IPS DF 4.7 (cell line): ENCODE measurements around the gene CLSTN2.

ENCODE experiments used
- DNase-seq: peaks from one replicate; pipeline ENCODE4 v3.0.0-alpha.2; 2013; ENCODE audit warnings: low spot score; ENCODE audit errors: extremely low read depth

The CLSTN2 gene

DNA sequence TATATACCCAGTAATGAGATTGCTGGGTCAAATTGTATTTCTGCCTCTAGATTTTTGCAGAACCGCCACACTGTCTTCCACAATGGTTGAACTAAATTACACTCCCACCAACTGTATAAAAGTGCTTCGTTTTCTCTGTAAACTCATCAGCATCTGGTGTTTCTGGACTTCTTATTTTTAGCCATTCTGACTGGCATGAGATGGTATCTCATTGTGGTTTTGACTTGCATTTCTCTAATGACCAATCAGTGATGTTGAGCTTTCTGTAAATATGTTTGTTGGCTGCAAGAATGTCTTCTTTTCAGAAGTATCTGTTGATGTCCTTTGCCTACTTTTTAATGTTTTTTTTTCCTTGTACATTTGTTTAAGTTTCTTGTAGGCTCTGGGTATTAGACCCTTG lies 560.0 kb downstream of the CLSTN2 start:
- no peak for DNase-seq

DNA sequence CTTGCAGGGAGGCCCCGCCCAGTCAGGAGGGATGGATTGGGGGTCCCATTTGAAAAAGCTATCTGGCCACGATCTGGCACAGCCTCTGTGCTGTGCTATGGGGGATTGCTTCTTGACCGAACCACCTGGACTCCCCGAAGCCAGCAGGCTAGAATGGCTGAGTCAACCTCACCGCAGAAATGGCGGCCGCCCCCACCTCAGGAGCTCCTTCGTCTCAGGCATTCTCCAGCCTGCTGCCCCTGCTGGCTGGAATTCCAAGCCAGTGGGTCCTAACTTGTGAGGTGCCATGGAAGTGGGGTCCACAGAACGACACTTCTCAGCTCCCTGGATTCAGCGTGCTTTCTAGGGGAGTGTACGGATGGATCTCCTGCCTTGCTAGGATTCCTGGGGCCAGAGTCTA lies 562.3 kb downstream of the CLSTN2 start:
- DNase-seq, result no peak

DNA sequence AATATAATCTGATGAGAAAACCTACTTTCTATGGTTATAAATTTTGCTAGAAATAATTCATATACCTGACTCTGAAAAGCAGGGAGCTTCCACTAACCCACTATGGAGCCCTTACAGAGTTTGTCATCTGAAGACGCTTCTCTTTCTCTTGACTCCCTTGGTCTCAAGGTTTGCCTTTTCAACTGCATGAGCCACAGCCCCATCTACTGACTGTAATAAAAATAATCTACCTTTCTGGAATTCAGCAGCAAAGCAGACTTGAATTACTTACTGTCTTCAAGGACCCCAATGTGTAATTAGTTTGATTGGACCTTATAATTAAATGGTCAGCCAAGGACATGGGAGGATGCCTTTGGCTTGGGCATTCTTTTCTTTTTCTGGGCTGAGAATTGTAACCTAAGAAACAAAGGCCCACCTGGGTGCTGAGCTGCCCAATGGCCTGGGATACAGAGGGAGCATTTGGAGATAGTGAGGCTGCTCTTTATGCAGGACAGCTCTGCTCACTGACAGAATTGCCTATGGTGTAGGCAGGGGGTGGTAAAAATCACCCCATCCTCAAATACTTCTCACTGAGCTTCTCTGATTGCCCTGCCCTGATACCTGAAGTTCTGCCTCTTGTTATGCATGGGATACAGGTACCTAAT lies 564.3 kb downstream of the CLSTN2 start:
- no peak for DNase-seq

DNA sequence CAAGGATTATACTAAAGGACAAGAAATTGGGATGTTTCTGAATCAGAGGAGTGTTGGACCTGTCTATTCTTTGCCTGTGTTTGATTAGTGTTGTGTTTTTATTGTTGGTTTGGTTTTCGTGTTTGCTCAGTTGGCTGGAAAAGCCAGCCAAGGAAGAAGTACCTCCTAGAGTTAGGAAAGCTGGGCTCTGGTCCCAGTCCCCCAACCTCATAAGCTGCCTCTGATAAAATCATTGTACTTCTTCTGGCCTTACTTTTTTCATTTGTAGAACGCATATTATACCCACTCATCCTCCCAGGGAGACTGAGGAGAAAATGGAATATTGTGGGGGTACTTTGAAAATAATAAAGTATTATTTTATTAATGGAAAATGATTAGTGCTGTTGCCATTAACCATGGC lies 565.5 kb downstream of the CLSTN2 start:
- DNase-seq, result no peak

DNA sequence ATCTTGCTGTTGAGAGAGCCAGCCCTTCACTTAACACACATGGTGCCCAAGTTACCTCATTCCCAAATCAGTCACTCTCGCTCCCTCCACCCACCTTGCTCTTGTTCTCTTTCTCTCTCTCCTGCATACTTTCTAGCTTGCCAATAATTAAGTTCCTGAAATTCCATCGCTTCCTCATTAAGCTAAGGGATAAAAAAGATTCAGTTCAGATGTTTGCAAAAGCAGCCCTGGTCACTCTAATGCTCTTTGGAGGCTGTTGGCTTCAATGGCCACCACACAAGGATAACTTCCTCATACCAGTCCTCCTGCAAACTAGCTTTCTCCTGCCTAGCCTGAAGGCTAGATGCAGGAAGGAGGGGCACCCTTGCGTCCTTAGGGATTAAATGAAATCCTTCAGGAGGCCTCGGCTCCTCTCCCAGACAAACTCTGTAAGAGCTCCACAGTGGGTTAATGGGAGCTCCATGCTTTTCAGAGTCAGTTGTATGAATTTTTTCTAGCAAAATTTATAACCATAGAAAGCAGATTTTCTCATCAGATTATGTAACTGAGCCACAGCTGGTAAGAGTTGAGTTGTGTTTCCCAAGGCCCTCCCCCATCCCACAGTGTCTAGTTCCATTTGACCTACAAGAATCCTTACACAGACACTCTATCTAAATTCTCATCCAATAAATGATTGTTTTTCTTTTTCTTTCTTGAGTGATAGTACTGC lies 566.2 kb downstream of the CLSTN2 start:
- DNase-seq, result no peak

DNA sequence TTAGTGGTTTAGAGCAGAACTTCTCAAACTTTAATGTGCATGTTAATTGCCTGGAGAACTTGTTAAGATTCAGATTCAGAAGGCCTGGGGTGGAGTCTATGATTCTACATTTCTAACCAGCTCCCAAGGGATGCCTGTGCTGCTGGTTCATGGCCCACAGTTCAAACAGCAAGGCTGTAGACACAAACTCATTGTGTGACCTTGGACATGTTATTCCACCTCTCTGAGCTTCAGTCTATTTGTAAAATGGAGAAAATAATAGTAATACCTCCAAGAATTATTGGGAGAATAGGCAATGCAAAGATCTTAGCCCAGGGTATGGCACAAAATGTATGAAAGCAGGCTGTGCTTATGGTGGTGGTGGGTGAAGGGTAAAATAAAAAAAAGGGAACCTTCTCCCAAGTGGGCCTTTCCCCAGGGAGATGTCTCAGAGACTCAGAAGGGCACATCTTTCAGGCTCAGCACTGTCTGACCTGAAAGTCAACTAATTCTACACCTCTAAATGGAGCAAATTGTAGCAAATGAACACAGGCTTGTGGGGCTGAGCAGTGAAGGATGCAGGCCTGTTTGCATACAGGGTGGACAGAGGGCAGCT lies 566.9 kb downstream of the CLSTN2 start:
- DNase-seq, result no peak

DNA sequence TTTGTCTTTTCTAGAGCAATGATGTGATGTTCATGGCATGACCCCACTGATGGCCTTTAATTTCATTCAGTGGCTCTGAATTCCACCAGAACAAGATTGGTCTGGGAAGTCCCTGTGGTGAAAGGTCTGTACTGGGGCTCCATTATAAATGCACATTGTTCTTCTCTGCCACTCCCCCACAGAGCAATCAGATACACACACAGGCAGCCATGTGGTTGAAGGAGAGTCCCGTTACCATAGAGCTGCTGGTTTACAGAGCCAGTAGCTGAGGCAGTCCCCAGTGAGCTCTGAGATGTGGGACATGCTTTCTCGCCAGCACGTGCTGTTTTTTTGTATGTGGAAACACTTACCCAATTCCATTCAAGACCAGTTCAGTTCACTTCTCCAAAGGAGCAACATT lies 570.2 kb downstream of the CLSTN2 start:
- no peak for DNase-seq

DNA sequence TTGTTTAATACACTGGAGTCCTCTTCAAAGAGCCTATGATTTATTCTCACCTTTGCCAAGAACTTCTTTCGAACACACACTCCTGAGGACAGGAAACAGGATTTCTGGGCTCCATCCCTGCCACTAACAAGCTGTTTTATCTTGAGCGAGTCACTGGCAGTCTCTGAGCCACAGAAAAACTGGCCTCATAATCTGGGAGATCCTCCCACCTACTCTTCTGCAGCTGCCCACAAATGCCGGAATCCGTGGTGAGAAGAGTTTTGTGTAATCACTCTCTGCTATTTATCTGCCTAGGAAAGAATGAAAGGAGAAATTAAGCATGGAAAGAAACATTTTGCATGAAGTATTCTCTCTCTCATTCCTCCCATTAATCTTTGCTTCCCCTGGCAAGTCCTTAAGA lies 570.9 kb downstream of the CLSTN2 start:
- DNase-seq, result no peak

DNA sequence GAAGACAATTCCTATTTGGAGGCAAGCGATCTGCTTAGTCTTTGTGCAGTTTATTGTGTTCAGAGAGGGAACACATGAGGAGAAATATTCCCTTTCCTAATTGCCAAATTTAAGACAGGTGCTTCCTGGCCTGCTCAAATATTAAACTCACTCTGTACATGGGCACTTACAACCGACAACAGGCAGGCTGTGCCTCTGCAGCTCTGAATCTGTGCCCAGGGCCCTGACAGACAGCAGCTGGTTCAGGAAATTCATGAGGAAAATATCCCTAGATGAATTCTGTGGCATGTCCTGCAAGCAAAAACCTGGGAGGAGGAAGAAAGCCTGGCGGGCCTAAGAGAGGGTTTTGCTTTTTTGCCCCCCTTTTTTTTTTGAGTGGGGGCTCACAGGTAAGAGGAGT lies 573.6 kb downstream of the CLSTN2 start:
- no peak for DNase-seq

DNA sequence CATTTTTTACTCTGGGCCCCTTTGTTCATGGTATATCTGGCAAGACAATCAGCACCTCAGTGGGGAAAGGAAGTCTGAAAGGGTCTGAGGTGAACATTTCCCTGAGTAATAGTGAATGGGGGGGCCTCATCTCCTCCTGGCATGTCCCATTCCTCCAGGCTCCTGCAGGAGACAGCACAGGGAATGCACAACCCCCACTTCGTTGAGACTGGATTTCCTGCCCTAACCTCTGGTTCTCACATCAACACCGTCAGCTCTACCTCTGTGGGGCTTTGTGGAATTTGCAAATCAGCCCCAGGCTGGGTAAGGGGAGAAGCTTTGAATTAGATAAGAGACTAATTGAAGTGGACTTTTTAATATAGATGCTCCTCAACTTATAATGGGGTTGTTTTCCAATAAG lies 574.5 kb downstream of the CLSTN2 start:
- no peak for DNase-seq

DNA sequence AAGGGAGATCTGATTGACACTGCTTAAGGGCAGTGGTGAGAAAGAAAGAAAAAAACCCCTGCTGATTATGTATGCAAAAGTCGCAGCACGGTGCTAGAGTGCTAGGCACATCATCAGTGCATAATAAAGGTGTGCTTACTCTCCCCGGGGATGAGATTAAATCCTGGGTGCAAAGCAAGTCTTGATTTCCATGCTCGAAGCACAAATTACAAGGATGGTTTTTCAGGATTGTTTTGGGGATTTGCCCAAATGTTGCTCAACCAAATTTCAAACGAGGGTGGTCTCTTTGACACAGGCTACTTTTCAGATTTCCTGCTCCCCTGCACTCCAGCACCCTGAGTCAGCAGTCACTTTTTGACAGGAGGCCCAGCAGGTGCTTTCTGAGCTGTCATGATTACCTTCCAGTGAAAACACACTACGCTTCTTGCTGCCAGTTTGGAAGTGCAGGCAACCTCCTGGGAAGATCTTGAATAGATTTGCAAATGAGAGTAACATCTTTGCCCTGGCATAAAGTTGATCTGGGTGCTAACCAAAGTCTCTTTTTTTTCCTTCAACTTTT lies 575.4 kb downstream of the CLSTN2 start:
- no peak for DNase-seq

DNA sequence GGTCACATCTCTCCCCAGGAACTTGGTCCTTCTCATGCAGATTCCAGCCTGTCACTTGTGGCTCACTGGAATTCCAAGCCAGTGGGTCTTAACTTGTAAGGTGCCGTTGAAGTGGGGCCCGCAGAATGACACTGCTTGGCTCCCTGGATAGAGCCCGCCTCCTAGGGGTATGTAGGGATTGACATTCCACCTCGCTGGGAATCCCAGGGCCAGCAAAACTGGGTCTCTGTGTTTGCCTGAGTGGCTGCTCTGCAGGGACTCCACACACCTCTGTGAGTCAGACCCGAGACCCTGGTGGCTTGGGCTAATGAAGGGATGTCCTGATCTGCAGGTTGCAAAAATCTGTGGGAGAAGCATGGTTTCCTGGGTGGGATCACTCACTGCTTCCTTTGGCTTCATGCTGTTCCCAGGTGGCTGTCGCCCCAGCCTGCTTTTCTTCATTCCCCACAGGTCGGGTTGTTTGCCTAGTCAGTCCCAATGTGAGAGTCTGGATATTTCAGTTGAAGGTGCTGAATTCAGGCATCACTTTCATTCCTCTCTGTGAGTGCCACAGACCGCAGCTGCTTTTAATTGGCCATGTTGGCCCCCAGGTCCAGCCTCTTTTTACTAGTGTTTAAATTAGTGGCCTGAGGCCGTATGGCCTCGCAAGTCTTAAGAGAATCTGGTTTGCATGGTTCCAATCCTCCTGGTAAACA lies 586.9 kb downstream of the CLSTN2 start:
- DNase-seq, result no peak

DNA sequence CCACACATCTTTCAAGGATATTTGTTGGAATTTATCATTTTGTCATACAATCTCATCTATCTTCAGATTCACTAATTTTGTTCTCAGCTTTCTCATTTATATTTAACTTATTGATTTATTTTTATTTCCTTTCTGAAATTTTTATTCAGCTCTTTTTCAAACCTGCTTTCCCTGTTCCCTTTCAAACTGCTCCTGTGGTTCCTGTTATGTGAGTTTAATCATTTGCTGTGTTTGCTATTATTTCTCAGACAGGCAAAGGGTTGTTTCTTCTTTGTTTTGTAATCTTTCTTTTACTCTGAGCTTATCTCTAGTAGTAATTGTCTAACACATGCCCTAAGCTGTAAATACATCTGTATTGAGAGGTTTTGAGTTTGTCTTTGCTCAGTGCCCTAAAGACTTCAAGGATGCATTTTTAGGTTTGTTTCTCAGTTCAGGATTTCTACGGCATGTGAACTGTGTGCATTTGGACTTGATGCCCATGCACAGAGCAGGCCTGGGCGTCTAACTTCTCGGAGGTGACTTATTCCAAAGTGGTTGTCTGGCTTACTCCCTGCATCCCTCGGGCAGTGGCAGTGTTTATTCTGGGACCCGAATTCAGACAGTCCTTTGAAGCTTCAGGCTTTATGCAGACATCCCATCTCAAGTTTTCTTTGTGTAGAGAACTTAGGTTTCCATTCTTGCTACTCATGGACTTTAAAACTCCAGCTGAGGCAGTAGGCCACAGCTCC lies 587.8 kb downstream of the CLSTN2 start:
- no peak for DNase-seq

DNA sequence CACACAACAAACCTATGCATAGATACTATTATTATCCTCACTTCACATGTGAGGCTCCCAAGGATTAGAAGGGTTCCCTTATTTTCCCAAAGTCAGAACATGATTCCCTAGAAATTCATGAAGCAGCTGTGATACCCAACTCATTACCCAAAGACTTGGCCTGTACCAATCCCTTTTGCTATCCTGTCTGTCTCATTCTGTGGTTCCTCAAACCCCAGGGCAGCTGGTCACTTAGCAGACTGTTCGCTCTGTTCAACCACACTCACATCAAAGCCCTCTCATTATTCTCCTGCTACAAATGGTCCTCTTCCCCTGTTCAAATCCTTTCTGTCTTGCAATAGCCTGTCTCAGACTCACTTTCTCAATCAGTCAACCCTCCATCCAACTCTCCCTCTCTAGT lies 588.6 kb downstream of the CLSTN2 start:
- no peak for DNase-seq

DNA sequence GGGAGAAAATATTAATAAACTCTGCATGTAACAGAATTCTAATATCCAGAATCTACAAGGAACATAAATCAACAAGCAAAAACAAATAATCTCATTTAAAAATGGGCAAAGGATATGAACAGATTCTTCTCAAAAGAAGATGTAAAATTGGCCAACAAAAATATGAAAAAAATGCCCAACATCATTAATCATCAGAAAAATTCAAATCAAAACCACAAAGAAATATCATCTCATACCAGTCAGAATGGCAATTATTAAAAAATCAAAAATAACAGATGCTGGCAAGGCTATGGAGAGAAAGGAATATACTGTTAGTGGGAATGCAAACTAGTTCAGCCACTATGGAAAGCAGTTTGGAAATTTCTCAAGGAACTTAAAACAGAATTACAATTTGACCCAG lies 592.2 kb downstream of the CLSTN2 start:
- no peak for DNase-seq

DNA sequence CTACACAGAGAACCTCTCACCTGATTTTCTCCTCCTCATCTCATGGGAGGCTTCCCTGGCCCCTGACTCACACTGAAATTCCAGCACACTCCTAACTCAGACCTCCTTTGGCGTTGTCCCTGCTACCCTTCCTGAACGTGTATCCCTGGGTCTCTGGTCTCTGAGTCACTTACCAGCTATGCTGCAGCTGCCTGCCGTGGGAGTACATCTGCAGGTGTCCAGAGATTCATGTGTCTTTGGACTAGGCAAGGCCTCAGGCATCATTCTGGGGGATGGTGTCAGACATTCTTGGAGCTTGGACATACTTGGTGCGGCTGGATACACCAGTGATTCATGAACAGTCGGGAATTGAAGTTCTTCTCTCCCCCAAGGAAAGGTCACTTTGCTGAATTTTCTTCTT lies 594.1 kb downstream of the CLSTN2 start:
- no peak for DNase-seq

DNA sequence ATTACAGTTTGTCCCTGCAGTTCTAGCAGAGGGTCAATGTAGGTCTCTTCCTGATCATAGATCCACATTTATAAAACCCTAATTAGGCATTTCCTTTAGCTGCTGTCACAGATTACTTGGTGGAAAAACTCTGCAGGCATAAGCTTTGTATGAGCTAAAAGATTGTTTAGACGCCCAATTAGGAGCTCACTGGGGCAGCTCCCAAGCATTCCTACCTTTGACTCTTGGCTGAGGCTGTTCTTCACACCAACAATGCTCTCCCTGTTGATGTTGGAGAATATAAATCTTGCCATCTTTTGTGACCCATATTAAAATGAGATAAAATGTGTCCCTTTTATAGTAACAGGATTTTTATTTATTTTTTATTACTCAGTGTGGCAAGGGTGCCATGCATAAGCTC lies 594.6 kb downstream of the CLSTN2 start:
- DNase-seq, result no peak

DNA sequence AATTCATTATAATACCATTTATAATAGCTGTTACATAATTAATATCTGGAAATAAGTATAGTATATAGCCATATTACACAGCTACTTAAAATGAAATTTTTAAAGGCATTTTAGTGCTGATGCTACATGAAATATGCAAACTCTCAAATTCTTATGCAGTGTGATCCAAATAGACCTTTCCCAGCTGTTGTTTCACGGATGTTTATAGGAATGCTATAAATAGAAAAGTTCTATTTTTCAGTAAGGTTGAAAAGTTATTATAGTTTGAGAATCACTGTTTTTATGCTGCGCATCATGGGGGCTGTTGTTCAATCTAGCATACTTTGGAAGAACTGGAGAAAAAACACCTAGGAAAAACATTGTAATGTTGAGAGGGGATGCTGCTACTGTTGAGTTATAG lies 595.1 kb downstream of the CLSTN2 start:
- DNase-seq, result no peak

DNA sequence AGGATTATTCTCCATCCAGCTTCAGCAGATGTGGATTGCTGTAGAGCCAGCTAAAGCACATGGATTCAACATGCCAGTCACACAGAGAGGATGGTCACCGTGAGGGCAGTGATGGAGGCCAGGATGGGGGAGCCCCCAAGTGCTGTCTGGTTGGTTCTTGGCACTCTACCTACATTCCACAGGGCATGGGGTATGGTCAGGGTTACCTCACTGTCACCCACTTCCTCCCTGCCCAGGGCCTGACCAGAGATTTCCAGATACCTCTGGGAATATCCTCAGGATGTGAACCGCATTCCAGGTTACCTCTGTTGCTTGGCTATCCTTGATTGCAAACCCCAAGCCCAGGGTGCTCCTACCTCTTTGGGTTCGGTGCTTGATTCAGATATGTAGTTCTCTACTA lies 595.6 kb downstream of the CLSTN2 start:
- no peak for DNase-seq

DNA sequence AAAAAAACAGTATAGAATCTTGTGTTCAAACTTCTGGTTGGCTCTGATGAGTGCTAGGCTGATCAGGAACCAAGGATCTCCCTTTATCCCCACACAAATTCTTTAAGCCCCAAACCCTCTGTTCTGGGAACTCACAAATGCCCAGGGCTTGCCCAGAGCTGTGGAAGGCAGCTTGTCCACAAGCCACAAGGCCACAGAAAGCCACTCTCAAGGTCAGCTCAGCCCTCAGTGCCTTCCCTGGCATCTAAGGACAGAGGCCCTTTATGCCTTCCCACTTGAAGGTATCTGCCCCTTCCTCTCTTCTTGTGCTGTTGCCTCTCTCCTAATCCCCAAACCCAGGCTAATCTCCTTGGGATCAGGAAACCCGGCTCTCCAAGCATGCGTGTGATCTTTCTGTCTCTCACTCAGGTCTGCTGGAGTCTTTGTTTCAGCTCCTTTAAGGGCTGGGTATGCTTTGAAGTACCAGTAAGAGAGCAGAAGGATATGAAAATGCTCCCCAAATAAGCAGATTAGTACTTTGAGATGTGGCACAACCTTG lies 597.9 kb downstream of the CLSTN2 start:
- DNase-seq, result no peak
